ENCODE data around the gene TRPV2. TPM values are rescaled to one million over a fixed set of nuclear protein-coding genes. Genes with fewer than 3 reads are reported as not detected.
A peak's percentile ranks its signal among the peaks of the same experiment; 100 is the strongest.
"Not testable (repeated sequence)": the region's sequence is repeated elsewhere in the genome, so short reads cannot be mapped to it uniquely, and the experiment has no call there.

Gene TRPV2
- total and polyA plus RNA-seq, 2 experiments from 2014 or later = 0.09 to 0.93 TPM

DNA sequence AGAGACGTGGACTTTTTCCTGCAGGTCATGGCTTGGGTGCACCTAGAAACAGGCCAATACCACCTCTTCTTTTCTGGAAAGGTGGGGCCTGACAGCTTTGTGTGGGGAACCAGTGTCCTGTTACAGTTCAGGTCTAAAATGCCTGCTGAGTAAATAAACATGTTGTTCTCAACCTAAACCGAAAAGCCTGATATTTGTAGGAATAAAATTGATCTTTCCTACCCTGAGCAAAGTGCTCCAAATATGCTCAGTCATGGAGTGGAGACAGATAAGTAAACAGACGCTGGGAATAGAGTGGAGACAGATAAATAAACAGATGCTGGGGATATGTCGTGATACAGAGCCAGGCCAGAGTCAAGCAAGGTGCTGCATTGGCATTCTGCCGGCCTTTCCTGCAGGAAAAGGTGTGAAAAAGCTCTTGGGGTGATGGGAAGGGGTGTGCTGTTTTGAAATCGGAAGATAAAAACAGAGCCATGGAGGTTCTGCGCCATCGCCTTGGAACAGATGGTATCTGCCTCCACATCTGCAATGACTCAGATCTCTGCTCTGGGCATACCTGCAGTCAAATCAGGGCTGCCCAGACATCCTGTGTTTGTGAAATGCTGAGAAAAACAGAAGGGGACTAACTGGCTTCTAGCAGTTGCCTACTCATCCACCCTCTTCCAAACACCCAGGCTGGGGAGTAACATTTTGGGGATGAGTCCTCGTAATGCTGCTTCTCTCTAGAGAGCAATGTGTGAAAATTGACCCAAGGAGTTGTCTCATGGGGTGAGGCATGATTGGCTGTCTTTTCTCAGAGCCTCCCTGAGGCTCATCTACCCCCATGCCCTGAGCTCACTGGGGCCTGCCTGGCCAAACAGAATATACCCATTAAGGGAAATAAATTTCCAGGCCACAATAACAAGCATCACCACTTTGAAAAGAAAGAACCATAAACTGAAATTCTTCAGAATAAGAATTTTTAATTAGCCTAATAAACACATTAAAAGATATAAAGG is 16.8 kb upstream of the TRPV2 start:
- DNase-seq (ENCODE audit: low read depth in 1 of 2, low spot score in 1 of 2) = no peak
- no peaks in the 10 kb centered on the region for H3K9me3 ChIP-seq (ENCODE audit: low read depth)
- TF ChIP-seq, protein P1, sequence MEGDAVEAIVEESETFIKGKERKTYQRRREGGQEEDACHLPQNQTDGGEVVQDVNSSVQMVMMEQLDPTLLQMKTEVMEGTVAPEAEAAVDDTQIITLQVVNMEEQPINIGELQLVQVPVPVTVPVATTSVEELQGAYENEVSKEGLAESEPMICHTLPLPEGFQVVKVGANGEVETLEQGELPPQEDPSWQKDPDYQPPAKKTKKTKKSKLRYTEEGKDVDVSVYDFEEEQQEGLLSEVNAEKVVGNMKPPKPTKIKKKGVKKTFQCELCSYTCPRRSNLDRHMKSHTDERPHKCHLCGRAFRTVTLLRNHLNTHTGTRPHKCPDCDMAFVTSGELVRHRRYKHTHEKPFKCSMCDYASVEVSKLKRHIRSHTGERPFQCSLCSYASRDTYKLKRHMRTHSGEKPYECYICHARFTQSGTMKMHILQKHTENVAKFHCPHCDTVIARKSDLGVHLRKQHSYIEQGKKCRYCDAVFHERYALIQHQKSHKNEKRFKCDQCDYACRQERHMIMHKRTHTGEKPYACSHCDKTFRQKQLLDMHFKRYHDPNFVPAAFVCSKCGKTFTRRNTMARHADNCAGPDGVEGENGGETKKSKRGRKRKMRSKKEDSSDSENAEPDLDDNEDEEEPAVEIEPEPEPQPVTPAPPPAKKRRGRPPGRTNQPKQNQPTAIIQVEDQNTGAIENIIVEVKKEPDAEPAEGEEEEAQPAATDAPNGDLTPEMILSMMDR (IDR thresholded peaks at IDR 0.05; ENCODE audit: low read depth, low read length) = no peak

DNA sequence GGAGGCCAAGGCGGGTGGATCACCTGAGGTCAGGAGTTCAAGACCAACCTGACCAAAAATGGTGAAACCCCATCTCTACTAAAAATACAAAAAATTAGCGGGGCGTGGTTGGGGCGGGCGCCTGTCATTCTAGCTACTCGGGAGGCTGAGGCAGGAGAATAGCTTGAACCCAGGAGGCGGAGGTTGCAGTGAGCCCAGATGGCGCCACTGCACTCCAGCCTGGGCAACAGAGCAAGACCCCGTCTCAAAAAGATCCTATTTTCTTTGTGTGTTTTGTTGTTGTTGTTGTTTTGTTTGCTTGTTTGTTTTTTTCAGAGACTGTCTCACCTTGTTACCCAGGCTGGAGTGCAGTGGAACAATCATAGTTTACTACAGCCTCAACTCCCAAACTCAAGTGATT is 11.5 kb upstream of the TRPV2 start:
- H3K4me3 ChIP-seq; DNase-seq (ENCODE audit: low read depth in 1 of 2, low spot score in 1 of 2); H3K36me3 ChIP-seq; H3K9me3 ChIP-seq (ENCODE audit: low read depth); H3K27me3 ChIP-seq; H3K27ac ChIP-seq; H3K4me1 ChIP-seq (ENCODE audit: low read depth): not testable (repeated sequence)

More for the DNA sequence above, 16.8 kb upstream of the TRPV2 start:
- no peak overlapping the region for H3K4me3 ChIP-seq
- no peaks in the 10 kb centered on the region for H3K36me3 ChIP-seq
- peaks cover 7% of the 10 kb centered on the region for H3K4me1 ChIP-seq (ENCODE audit: low read depth)
- H3K27ac ChIP-seq = no peak overlapping the region
- H3K27me3 ChIP-seq = no peaks in the 10 kb centered on the region

DNA sequence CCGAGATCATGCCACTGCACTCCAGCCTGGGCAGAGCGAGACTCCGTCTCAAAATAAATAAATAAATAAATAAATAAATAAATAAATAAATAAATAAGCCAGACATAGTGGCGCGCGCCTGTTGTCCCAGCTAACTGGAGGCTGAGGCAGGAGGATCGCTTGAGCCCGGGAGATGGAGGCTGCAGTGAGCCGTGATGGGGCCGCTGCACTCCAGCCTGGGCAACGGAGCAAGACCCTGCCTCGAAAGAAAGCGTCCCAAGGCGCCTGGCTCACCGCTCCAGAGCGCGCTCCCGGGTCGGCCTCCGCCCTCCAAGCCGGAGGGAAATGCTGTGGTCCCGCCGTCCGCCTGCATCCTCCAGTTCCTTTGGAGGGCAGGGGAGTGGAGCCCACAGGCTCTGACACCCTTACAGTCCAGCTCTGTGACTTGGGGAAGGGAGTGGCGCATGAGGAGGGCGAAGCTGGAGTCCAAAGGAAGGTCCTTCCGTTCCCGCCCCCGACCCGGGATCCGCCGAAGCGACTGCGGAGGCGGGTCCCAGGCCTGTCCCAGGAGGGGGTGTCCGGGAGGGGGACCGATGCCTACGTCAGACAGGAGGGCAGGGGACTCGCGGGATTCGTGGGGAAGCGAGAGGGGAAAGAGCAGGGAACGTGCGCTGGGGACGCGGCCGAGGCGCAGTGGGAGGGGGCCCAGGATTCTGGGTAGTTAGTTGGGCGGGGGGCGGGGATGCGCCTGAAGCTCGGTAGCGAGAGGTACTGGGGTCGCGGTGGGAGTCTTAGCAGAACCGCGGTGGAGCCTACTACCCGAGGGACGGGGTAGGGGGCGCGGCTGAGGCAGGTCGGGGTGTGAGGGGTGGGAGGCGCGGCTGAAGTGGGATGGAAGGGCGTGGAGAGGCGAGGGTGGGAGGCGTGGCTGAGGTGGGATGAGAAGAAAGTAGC is 8.4 kb upstream of the TRPV2 start:
- no peak overlapping the region for H3K27ac ChIP-seq

DNA sequence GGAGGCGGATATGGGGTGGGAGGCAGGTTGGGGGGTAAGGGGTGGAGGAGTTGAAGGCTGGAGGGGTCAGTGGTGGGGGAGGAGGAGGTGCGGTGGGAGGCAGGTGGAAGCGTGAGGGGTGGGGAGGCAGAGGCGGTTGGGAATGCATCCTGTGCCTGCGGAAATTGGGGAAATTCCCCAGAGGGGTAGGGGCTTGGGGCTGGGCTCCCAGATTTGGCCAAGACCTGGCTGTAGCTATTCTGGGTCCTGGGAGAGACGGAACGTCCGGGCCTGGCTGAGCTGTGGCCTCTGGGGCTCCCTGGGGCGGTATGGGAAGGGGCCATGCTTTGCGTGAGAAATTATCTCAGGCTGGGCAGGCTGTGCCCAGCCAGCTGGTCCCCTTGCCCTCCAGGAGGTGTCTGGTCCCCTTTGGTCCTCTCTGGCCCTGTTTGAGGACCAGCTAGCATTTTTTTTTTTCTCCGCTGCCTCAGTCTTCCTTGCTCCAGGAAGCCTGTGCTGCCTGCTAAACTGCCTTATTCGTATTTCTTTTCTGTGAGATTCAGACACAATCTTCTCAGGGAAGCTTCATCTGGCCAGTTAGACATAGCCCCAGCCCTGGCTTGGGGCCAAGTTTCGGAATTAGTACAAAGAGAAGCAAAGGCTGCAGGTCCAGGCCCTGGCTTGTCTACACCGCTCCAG is 7.3 kb upstream of the TRPV2 start:
- Histone ChIP-seq H3K4me1 (ENCODE audit: low read depth) (peaks cover 3% of the 10 kb centered on the region), H3K4me3 (no peak overlapping the region), H3K27ac (peak overlapping the region; percentile 50), H3K9me3 (ENCODE audit: low read depth) (no peaks in the 10 kb centered on the region), H3K36me3 (no peaks in the 10 kb centered on the region), H3K27me3 (no peaks in the 10 kb centered on the region)
- peak; percentile 65 to 71 for DNase-seq (ENCODE audit: low read depth in 1 of 2, low spot score in 1 of 2)
- TF ChIP-seq, protein P1 (IDR thresholded peaks at IDR 0.05; ENCODE audit: low read depth, low read length) = no peak

More for the DNA sequence above, 8.4 kb upstream of the TRPV2 start:
- Histone ChIP-seq H3K27me3 (no peaks in the 10 kb centered on the region), H3K4me1 (ENCODE audit: low read depth) (peaks cover 3% of the 10 kb centered on the region), H3K36me3 (no peaks in the 10 kb centered on the region), H3K9me3 (ENCODE audit: low read depth) (no peaks in the 10 kb centered on the region), H3K4me3 (peak overlapping the region; percentile 38)
- TF ChIP-seq, protein P1 (IDR thresholded peaks at IDR 0.05; ENCODE audit: low read depth, low read length) = no peak
- peak; percentile 35 to 60 for DNase-seq (ENCODE audit: low read depth in 1 of 2, low spot score in 1 of 2)

DNA sequence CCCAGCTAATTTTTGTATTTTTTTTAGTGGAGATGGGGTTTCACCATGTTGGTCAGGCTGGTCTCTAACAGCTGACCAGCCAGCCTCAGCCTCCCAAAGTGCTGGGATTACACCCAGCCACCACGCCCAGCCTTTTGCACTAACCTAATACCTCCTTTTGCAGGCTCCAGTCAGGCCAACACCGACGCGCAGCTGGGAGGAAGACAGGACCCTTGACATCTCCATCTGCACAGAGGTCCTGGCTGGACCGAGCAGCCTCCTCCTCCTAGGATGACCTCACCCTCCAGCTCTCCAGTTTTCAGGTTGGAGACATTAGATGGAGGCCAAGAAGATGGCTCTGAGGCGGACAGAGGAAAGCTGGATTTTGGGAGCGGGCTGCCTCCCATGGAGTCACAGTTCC is 2.0 kb downstream of the TRPV2 start:
- Histone ChIP-seq H3K27me3 (no peaks in the 10 kb centered on the region), H3K27ac (no peak overlapping the region), H3K36me3 (no peaks in the 10 kb centered on the region), H3K4me1 (ENCODE audit: low read depth) (peaks cover 8% of the 10 kb centered on the region), H3K4me3 (no peak overlapping the region), H3K9me3 (ENCODE audit: low read depth) (no peaks in the 10 kb centered on the region)
- TF ChIP-seq, protein P1 (IDR thresholded peaks at IDR 0.05; ENCODE audit: low read depth, low read length) = no peak
- no peak for DNase-seq (ENCODE audit: low read depth in 1 of 2, low spot score in 1 of 2)

All from cardiac muscle cell (in vitro differentiated cells and primary cell).